ENCODE results near the gene RNF169. TPM values are rescaled to one million over a fixed set of nuclear protein-coding genes. Genes with fewer than 3 reads are reported as not detected.

Gene RNF169
- total and polyA plus RNA-seq, 2 of the 8 experiments (the other 6 are each of a cell fraction or from before 2014, with no cell fraction given): 3.6 to 12.5 TPM

GRCh38 chr11:74710281-74710938 is 38.2 kb upstream of the RNF169 start:
- H4K5ac ChIP-seq (ENCODE audit: insufficient read length, low read depth, low read length): no peak overlapping the region
- no peak overlapping the region for H2BK5ac ChIP-seq (ENCODE audit: low read depth, low read length)
- H2BK15ac ChIP-seq (ENCODE audit: low read length): no peak overlapping the region
- H3K9ac ChIP-seq (replicated peaks in 1 of 4; ENCODE audit: extremely low read depth in 1 of 4, low read depth in 3 of 4, low read length in 3 of 4): no peak overlapping the region
- H3K18ac ChIP-seq (ENCODE audit: extremely low read depth, low read length): 0 out of 2 replicates have a peak overlapping the region, but pooled peaks have one; percentile 26
- no peaks in the 10 kb centered on the region for H3K36me3 ChIP-seq (ENCODE audit: control insufficient read depth in 2 of 4, insufficient read depth in 4 of 4, low read length in 3 of 4)
- no peak overlapping the region for H3K27ac ChIP-seq (ENCODE audit: low read depth, low read length)
- peak overlapping the region; percentile 27 for H2BK120ac ChIP-seq (replicated peaks; ENCODE audit: low read depth, low read length)
- H3K79me2 ChIP-seq (ENCODE audit: control insufficient read depth in 1 of 2, insufficient read depth in 2 of 2, low read length in 2 of 2): no peaks in the 10 kb centered on the region
- H4K91ac ChIP-seq (replicated peaks; ENCODE audit: insufficient read length, low read length): peak overlapping the region; percentile 41
- no peak overlapping the region for H4K8ac ChIP-seq (ENCODE audit: extremely low read depth, insufficient read depth, low read length)
- ChIA-PET CTCF (ENCODE audit: partially characterized antibody) (interaction anchor here (0.6 to 2.6 kb wide), 11 partner anchors 8 to 366 kb away, joined by 3 to 20 read pairs (median 3); no protein-coding TSS in a partner anchor), POLR2A (ENCODE audit: partially characterized antibody) (interaction anchor here (1.2 kb wide), 1 partner anchor 10 kb away, joined by 4 read pairs; no protein-coding TSS in a partner anchor)
- H4K20me1 ChIP-seq (replicated peaks in 1 of 2; ENCODE audit: control insufficient read depth in 1 of 2, insufficient read depth in 2 of 2, low read length in 2 of 2): no peaks in the 10 kb centered on the region
- no peak overlapping the region for H3K56ac ChIP-seq (replicated peaks; ENCODE audit: insufficient read length, low read depth, low read length)
- 74% methylated on average over 8 of the region's 8 CpGs; no CpG with 5 or more reads in 1 of the 2 experiments for whole genome bisulfite sequencing, 2 experiments (ENCODE audit: extremely low coverage in 1 of 2, insufficient coverage in 1 of 2, insufficient read length in 1 of 2, insufficient replicate concordance in 2 of 2, low coverage in 1 of 2, low lambda C conversion rate in 2 of 2, missing lambda C conversion rate in 1 of 2)
- DNase-seq (ENCODE audit: low read depth in 1 of 2, low spot score in 2 of 2): no peak
- H3K23me2 ChIP-seq (ENCODE audit: low read depth, low read length): no peaks in the 10 kb centered on the region
- peak overlapping the region; percentile 65 for H2AFZ ChIP-seq (ENCODE audit: low read length)
- H3K4me2 ChIP-seq (ENCODE audit: insufficient read depth in 1 of 2, low read depth in 2 of 2, low read length in 2 of 2): no peak overlapping the region
- H3K9me3 ChIP-seq (ENCODE audit: insufficient read depth in 2 of 2, low read depth in 1 of 2, low read length in 1 of 2): no peaks in the 10 kb centered on the region
- no peak for FAIRE-seq
- H2BK12ac ChIP-seq (ENCODE audit: low read depth, low read length): peak overlapping the region; percentile 30; the same call in 1 of the 2 replicates
- no peaks in the 10 kb centered on the region for H3K79me1 ChIP-seq (ENCODE audit: low read depth, low read length)
- peaks cover 0 to 6% (median 3%) of the 10 kb centered on the region in 4 experiments; a peak in 3 of 7 replicates for H3K4me1 ChIP-seq (replicated peaks in 1 of 4; ENCODE audit: control insufficient read depth in 3 of 4, insufficient read depth in 4 of 4, low read length in 3 of 4)
- H3K27me3 ChIP-seq (replicated peaks in 1 of 4; ENCODE audit: control insufficient read depth in 3 of 4, extremely low read depth in 1 of 4, insufficient read depth in 3 of 4, low read length in 3 of 4): no peaks in the 10 kb centered on the region
- H3K4ac ChIP-seq (replicated peaks; ENCODE audit: insufficient read length, low read depth, low read length): no peak overlapping the region
- no peak overlapping the region for H3K23ac ChIP-seq (ENCODE audit: insufficient read length)
- no peak overlapping the region for H3K14ac ChIP-seq (ENCODE audit: insufficient read length)
- H2BK20ac ChIP-seq (ENCODE audit: low read length): no peak overlapping the region
- no peak overlapping the region for H3K4me3 ChIP-seq (ENCODE audit: extremely low read depth in 1 of 4, insufficient read depth in 2 of 4, low read depth in 3 of 4, low read length in 4 of 4)
- H2AK5ac ChIP-seq (ENCODE audit: low read depth, low read length): no peak overlapping the region
- TF ChIP-seq RFX5 (IDR thresholded peaks at IDR 0.05; ENCODE audit: borderline replicate concordance, low read depth, low read length): no peak
- TF ChIP-seq CHD1 (IDR thresholded peaks at IDR 0.05; ENCODE audit: low read depth, low read length): no peak
- TF ChIP-seq SIX5 (IDR thresholded peaks at IDR 0.05; ENCODE audit: low read depth, low read length): no peak
- TF ChIP-seq EP300 (IDR thresholded peaks at IDR 0.05; ENCODE audit: borderline replicate concordance in 1 of 2, low read depth in 2 of 2, low read length in 2 of 2): no peak
- TF ChIP-seq JUND (IDR thresholded peaks at IDR 0.05; ENCODE audit: low read length): no peak
- TF ChIP-seq NRF1 (IDR thresholded peaks at IDR 0.05; ENCODE audit: low read depth, low read length): no peak
- no peak for TF ChIP-seq YY1 (IDR thresholded peaks at IDR 0.05; ENCODE audit: low read depth, low read length)
- no peak for TF ChIP-seq RXRA (IDR thresholded peaks at IDR 0.05; ENCODE audit: insufficient read depth, low read depth, low read length)
- no peak for TF ChIP-seq PHF8 (conservative IDR thresholded peaks at IDR 0.05; ENCODE audit: low read depth, low read length)
- TF ChIP-seq GABPA (IDR thresholded peaks at IDR 0.05; ENCODE audit: borderline replicate concordance, insufficient read depth, low read length): no peak

Measured in H1 (cell line).